Measurements from ENCODE around the gene ATP8B3. TPM values are rescaled to one million over a fixed set of nuclear protein-coding genes. Genes with fewer than 3 reads are reported as not detected.

ATP8B3 gene
- total and polyA plus RNA-seq, 9 of the 15 experiments (the other 6 are each of a cell fraction or from before 2014, with no cell fraction given) = 1.2 to 12.3 (median 3.8) TPM

GRCh38 chr19:1747285-1748114, 64.6 kb downstream of the ATP8B3 start (continued):
- TF ChIP-seq SMC3 (conservative IDR thresholded peaks at IDR 0.05; ENCODE audit: insufficient read depth, low read depth, low read length) = no peak
- TF ChIP-seq NFIC (IDR thresholded peaks at IDR 0.05) = peak; percentile 80
- no peak for TF ChIP-seq TRIM25 (IDR thresholded peaks at IDR 0.05; ENCODE audit: borderline replicate concordance)
- no peak for TF ChIP-seq GTF2F1 (IDR thresholded peaks at IDR 0.05; ENCODE audit: low read depth, low read length)
- 0 out of 4 replicates have a peak, but pooled peaks of 1 of the 2 experiments have one; percentile 36 for TF ChIP-seq FOXA3 (CRISPR knock-in tag; conservative IDR thresholded peaks at IDR 0.05 in 1 of 2, IDR thresholded peaks at IDR 0.05 in 1 of 2)
- TF ChIP-seq CREM (IDR thresholded peaks at IDR 0.05; ENCODE audit: low read depth) = peak; percentile 71
- peak in 1 of 2 experiments; percentile 84; a peak in 2 of 4 replicates for TF ChIP-seq RCOR1 (IDR thresholded peaks at IDR 0.05; ENCODE audit: borderline replicate concordance in 1 of 2, low read depth in 2 of 2, low read length in 2 of 2)
- TF ChIP-seq RB1 (IDR thresholded peaks at IDR 0.05; ENCODE audit: low read depth) = no peak
- TF ChIP-seq TAL1 (IDR thresholded peaks at IDR 0.05) = no peak
- TF ChIP-seq NR2F6 (CRISPR knock-in tag; IDR thresholded peaks at IDR 0.05) = no peak
- no peak for TF ChIP-seq LARP7 (IDR thresholded peaks at IDR 0.05)
- TF ChIP-seq KDM4B (IDR thresholded peaks at IDR 0.05; ENCODE audit: borderline replicate concordance in 2 of 2, low read depth in 1 of 2) = peak in 1 of 2 experiments; percentile 70; a peak in 1 of 4 replicates
- TF ChIP-seq ZNF239 (CRISPR knock-in tag; IDR thresholded peaks at IDR 0.05) = 0 out of 2 replicates have a peak, but pooled peaks have one; percentile 11
- no peak for TF ChIP-seq ZNF79 (CRISPR knock-in tag; IDR thresholded peaks at IDR 0.05; ENCODE audit: low read depth)
- no peak for TF ChIP-seq TEAD2 (tag; IDR thresholded peaks at IDR 0.05)
- no peak for TF ChIP-seq TCF7 (IDR thresholded peaks at IDR 0.05; ENCODE audit: borderline replicate concordance)
- TF ChIP-seq MCM2 (IDR thresholded peaks at IDR 0.05; ENCODE audit: low read depth) = peak; percentile 85; the same call in 1 of the 2 replicates
- no peak for TF ChIP-seq MCM3 (IDR thresholded peaks at IDR 0.05)
- no peak for TF ChIP-seq FOXM1 (IDR thresholded peaks at IDR 0.05; ENCODE audit: low read depth)
- TF ChIP-seq FOXM1 (CRISPR knock-in tag; IDR thresholded peaks at IDR 0.05; ENCODE audit: low read depth) = 0 out of 2 replicates have a peak, but pooled peaks have one; percentile 67
- TF ChIP-seq RREB1 (CRISPR knock-in tag; IDR thresholded peaks at IDR 0.05) = no peak
- TF ChIP-seq EP400 (IDR thresholded peaks at IDR 0.05) = peak; percentile 75
- TF ChIP-seq MEF2D (tag; conservative IDR thresholded peaks at IDR 0.05; ENCODE audit: low read depth) = 0 out of 2 replicates have a peak, but pooled peaks have one; percentile 20
